SK-N-MC (cell line): ENCODE measurements around the gene AKAP6.

Source experiments
- EZH2 ChIP-seq: fragments of 200-600 bp; sonication (generic); IDR thresholded peaks from one replicate; pipeline ENCODE4 v1.6.1; 2017; ENCODE audit warnings: antibody characterized with exemption
- POLR2AphosphoS5 ChIP-seq: IDR thresholded peaks from 2 replicates; pipeline ENCODE4 v1.6.1; 2012; ENCODE audit warnings: mild to moderate bottlenecking, low read depth, low read length, borderline replicate concordance

GRCh38 chr14:32363761-32364160 lies 34.7 kb downstream of the AKAP6 start:
- no peak for TF ChIP-seq EZH2
- TF ChIP-seq POLR2AphosphoS5: no peak
